SK-N-SH (cell line): ENCODE measurements around the gene BNIP5. TPM values are rescaled to one million over a fixed set of nuclear protein-coding genes. Genes with fewer than 3 reads are reported as not detected.

ENCODE experiments used
- CTCF ChIA-PET: fragments of 300-600, 350-600 bp; formaldehyde crosslinking; extraction: SDS; loops from one replicate; lab custom pipeline; 2021; lab: Yijun Ruan, JAX
- POLR2A ChIA-PET: fragments of 350-600 bp; sonication (Branson Sonifier 250); formaldehyde crosslinking; extraction: SDS; loops from one replicate; lab custom pipeline; 2020; ENCODE audit warnings: antibody characterized with exemption, inconsistent platforms; lab: Yijun Ruan, JAX
- DNase-seq: peaks from one replicate; pipeline ENCODE4 v3.0.0; 2012
- H2AFZ ChIP-seq: fragments of 200-600 bp; sonication (generic); 2 replicates; pipeline ENCODE4 v1.8.1; 2016; ENCODE audit warnings: antibody characterized with exemption, mild to moderate bottlenecking, low read depth
- H3F3A ChIP-seq: fragments of 200-600 bp; sonication (generic); replicated peaks from 2 replicates; pipeline ENCODE3; 2016; ENCODE audit warnings: antibody characterized with exemption, mild to moderate bottlenecking; ENCODE audit not compliant: insufficient read depth
- H3K27ac ChIP-seq, 2 experiments: fragments of 200-500 bp in 1 of 2; fragments of 200-600 bp in 1 of 2; sonication (Bioruptor generic) in 1 of 2; sonication (generic), shearing (Covaris generic) in 1 of 2; 2 replicates each; pipeline versions ENCODE4 v1.5.1 to v1.6.1; 2014 to 2016; ENCODE audit warnings: low read depth in 2 of 2, inconsistent platforms in 1 of 2, low read length in 1 of 2, mild to moderate bottlenecking in 1 of 2, mixed read lengths in 1 of 2
- H3K27me3 ChIP-seq: fragments of 200-600 bp; sonication (generic), shearing (Covaris generic); 2 replicates; pipeline ENCODE4 v1.6.1; 2016; ENCODE audit warnings: mixed run types; ENCODE audit not compliant: insufficient read depth
- H3K36me3 ChIP-seq, 2 experiments: fragments of 200-500 bp in 1 of 2; fragments of 200-600 bp in 1 of 2; sonication (Bioruptor generic) in 1 of 2; sonication (generic) in 1 of 2; replicated peaks in 1 of 2; 2 replicates each; pipeline versions ENCODE3 to v1.5.1; 2014 to 2016; ENCODE audit warnings: low read length in 1 of 2, mild to moderate bottlenecking in 1 of 2; ENCODE audit not compliant: insufficient read depth in 2 of 2, control insufficient read depth in 1 of 2
- H3K4me1 ChIP-seq, 2 experiments: fragments of 200-500 bp in 1 of 2; fragments of 200-600 bp in 1 of 2; sonication (Bioruptor generic) in 1 of 2; sonication (generic), shearing (Covaris generic) in 1 of 2; 2 replicates each; pipeline versions ENCODE4 v1.5.1 to v1.6.1; 2014 to 2016; ENCODE audit warnings: low read depth in 1 of 2, low read length in 1 of 2, mixed run types in 1 of 2; ENCODE audit not compliant: insufficient read depth in 2 of 2, control insufficient read depth in 1 of 2
- H3K4me2 ChIP-seq: fragments of 200-600 bp; sonication (generic), shearing (Covaris generic); 2 replicates; pipeline ENCODE4 v1.6.1; 2017; ENCODE audit warnings: mixed run types
- H3K4me3 ChIP-seq, 2 experiments: fragments of 200-500 bp in 1 of 2; fragments of 200-600 bp in 1 of 2; sonication (Bioruptor generic) in 1 of 2; sonication (generic), shearing (Covaris generic) in 1 of 2; 2 replicates each; pipeline versions ENCODE4 v1.5.1 to v1.8.1; 2014 to 2016; ENCODE audit warnings: low read depth in 2 of 2, inconsistent platforms in 1 of 2, low read length in 1 of 2, mild to moderate bottlenecking in 1 of 2, mixed read lengths in 1 of 2, moderate library complexity in 1 of 2
- H3K79me2 ChIP-seq: fragments of 200-600 bp; sonication (generic); 2 replicates; pipeline ENCODE4 v1.8.1; 2017; ENCODE audit warnings: mild to moderate bottlenecking; ENCODE audit not compliant: insufficient read depth
- H3K9ac ChIP-seq: fragments of 200-600 bp; sonication (generic); 2 replicates; pipeline ENCODE4 v1.6.1; 2017; ENCODE audit warnings: mixed run types
- H3K9me2 ChIP-seq: fragments of 200-600 bp; sonication (generic); 2 replicates; pipeline ENCODE4 v1.6.1; 2017; ENCODE audit warnings: mixed run types
- H3K9me3 ChIP-seq: fragments of 200-600 bp; sonication (generic); 2 replicates; pipeline ENCODE4 v1.6.1; 2017; ENCODE audit warnings: mixed run types, mild to moderate bottlenecking, moderate library complexity
- H4K20me1 ChIP-seq: fragments of 200-600 bp; sonication (generic); 2 replicates; pipeline ENCODE4 v1.6.1; 2017; ENCODE audit warnings: mild to moderate bottlenecking, mixed run types; ENCODE audit not compliant: insufficient read depth
- EZH2phosphoT487 ChIP-seq: fragments of 200-600 bp; sonication (generic); IDR thresholded peaks from 2 replicates; pipeline ENCODE4 v1.6.1; 2017; ENCODE audit warnings: low read depth, mixed run types, mild to moderate bottlenecking, antibody characterized with exemption, moderate library complexity, borderline replicate concordance
- FOSL2 ChIP-seq: IDR thresholded peaks from 2 replicates; pipeline ENCODE4 v1.4.0; 2012; ENCODE audit warnings: low read depth, mild to moderate bottlenecking, moderate library complexity, borderline replicate concordance
- FOXJ3 ChIP-seq: sonication (generic); formaldehyde crosslinking; IDR thresholded peaks from 2 replicates; pipeline ENCODE4 v1.5.1; 2020; ENCODE audit warnings: mild to moderate bottlenecking, missing genetic modification reagents
- GATA2 ChIP-seq: sonication (generic); formaldehyde crosslinking; IDR thresholded peaks from 2 replicates; pipeline ENCODE4 v1.5.0; 2020; ENCODE audit warnings: mild to moderate bottlenecking, missing genetic modification reagents
- IRF3 ChIP-seq: fragments of 150-350 bp; IDR thresholded peaks from 2 replicates; pipeline ENCODE4 v1.6.1; 2016; ENCODE audit warnings: mild to moderate bottlenecking, low read depth, low read length
- JUND ChIP-seq: IDR thresholded peaks from 2 replicates; pipeline ENCODE4 v1.4.0; 2012
- MEF2A ChIP-seq: IDR thresholded peaks from 2 replicates; pipeline ENCODE4 v1.4.0; 2012; ENCODE audit warnings: low read depth, borderline replicate concordance
- MXI1 ChIP-seq: IDR thresholded peaks from 2 replicates; pipeline ENCODE4 v1.6.1; 2012; ENCODE audit warnings: mild to moderate bottlenecking, low read depth, low read length, improper control_type of control experiment
- NFIC ChIP-seq: IDR thresholded peaks from 2 replicates; pipeline ENCODE4 v1.4.0; 2012; ENCODE audit warnings: borderline replicate concordance
- NRF1 ChIP-seq: IDR thresholded peaks from 2 replicates; pipeline ENCODE4 v1.6.1; 2012; ENCODE audit warnings: low read depth, mild to moderate bottlenecking, low read length
- PBX3 ChIP-seq: IDR thresholded peaks from 2 replicates; pipeline ENCODE4; 2012
- POLR2AphosphoS5 ChIP-seq: IDR thresholded peaks from 2 replicates; pipeline ENCODE4 v1.6.1; 2012; ENCODE audit warnings: low read depth, low read length
- RAD21 ChIP-seq: IDR thresholded peaks from 2 replicates; pipeline ENCODE4 v1.6.1; 2012; ENCODE audit warnings: mild to moderate bottlenecking, low read length
- RCOR1 ChIP-seq: fragments of 150-350 bp; IDR thresholded peaks from 2 replicates; pipeline ENCODE4 v1.6.1; 2017; ENCODE audit warnings: antibody characterized with exemption, low read length
- REST ChIP-seq: IDR thresholded peaks from 2 replicates; pipeline ENCODE4 v1.6.1; 2012; ENCODE audit warnings: mild to moderate bottlenecking, low read depth, low read length, moderate library complexity
- RFX5 ChIP-seq: IDR thresholded peaks from 2 replicates; pipeline ENCODE4 v1.6.1; 2012; ENCODE audit warnings: mild to moderate bottlenecking, improper control_type of control experiment, low read length
- SIN3A ChIP-seq: IDR thresholded peaks from 2 replicates; pipeline ENCODE4 v1.6.1; 2012; ENCODE audit warnings: low read depth, mild to moderate bottlenecking, low read length, moderate library complexity, borderline replicate concordance
- TAF1 ChIP-seq: IDR thresholded peaks from 2 replicates; pipeline ENCODE4 v1.6.1; 2012; ENCODE audit warnings: low read depth, mild to moderate bottlenecking, low read length, moderate library complexity, borderline replicate concordance
- TCF12 ChIP-seq: IDR thresholded peaks from 2 replicates; pipeline ENCODE4 v1.4.0; 2012
- WGBS: methylation state at CpG from one replicate; pipeline ENCODE4 v1.1.6; 2017; ENCODE audit warnings: low lambda C conversion rate; 5-methylcytosine and 5-hydroxymethylcytosine counted together
- polyA plus RNA-seq, 3 experiments: library from polyadenylated mRNA; depleted of rRNA; stranded (reverse); fragments of >200 nt; gene quantifications; 2 replicates each; pipeline ENCODE4 v1.2.3, GENCODE V29; 2012
- TF ChIP-seq, protein P1 (sequence below): IDR thresholded peaks from 2 replicates; pipeline ENCODE4 v1.4.0; 2012; ENCODE audit warnings: low read depth, borderline replicate concordance

The BNIP5 gene
- polyA plus RNA-seq, 1 of the 3 experiments (the other 2 are of a cell fraction) = not detected

GRCh38 chr6:36280467-36280866, 56.2 kb downstream of the BNIP5 start:
- Histone ChIP-seq H3K9me3 (no peaks in the 10 kb centered on the region), H3K27me3 (peaks cover 42% of the 10 kb centered on the region), H3K4me1 (peaks cover 0 to 6% of the 10 kb centered on the region in 2 experiments; a peak in 1 of 4 replicates), H3K27ac (no peak overlapping the region), H3K4me2 (no peak overlapping the region), H4K20me1 (no peaks in the 10 kb centered on the region), H3K9ac (no peak overlapping the region), H2AFZ (no peak overlapping the region), H3K36me3 (no peaks in the 10 kb centered on the region), H3F3A (no peaks in the 10 kb centered on the region), H3K79me2 (no peaks in the 10 kb centered on the region), H3K9me2 (no peaks in the 10 kb centered on the region), H3K4me3 (no peak overlapping the region)
- CTCF ChIA-PET = interaction anchor here (0.8 to 2.3 kb wide), 6 partner anchors 9 to 60 kb away, joined by 3 to 11 read pairs (median 4); no protein-coding TSS in a partner anchor
- POLR2A ChIA-PET = interaction anchor here (0.8 kb wide), 1 partner anchor 16 kb away, joined by 3 read pairs; no protein-coding TSS in a partner anchor
- WGBS = 25% methylated on average over 3 of the region's 3 CpGs
- TF ChIP-seq PBX3 (no peak), NFIC (no peak), SIN3A (no peak), RFX5 (no peak), NRF1 (no peak), TCF12 (no peak), TAF1 (no peak), FOSL2 (no peak), RCOR1 (no peak), MXI1 (no peak), RAD21 (no peak)
- TF ChIP-seq, protein P1, sequence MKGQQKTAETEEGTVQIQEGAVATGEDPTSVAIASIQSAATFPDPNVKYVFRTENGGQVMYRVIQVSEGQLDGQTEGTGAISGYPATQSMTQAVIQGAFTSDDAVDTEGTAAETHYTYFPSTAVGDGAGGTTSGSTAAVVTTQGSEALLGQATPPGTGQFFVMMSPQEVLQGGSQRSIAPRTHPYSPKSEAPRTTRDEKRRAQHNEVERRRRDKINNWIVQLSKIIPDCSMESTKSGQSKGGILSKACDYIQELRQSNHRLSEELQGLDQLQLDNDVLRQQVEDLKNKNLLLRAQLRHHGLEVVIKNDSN = no peak
- DNase-seq = no peak

GRCh38 chr6:36277946-36278470, 58.7 kb downstream of the BNIP5 start:
- DNase-seq = no peak
- H3F3A ChIP-seq = no peaks in the 10 kb centered on the region
- H3K27ac ChIP-seq = no peak overlapping the region
- H3K4me1 ChIP-seq = no peaks in the 10 kb centered on the region
- 54% methylated on average over 2 of the region's 2 CpGs for WGBS
- no peaks in the 10 kb centered on the region for H3K79me2 ChIP-seq
- H3K9me3 ChIP-seq = no peaks in the 10 kb centered on the region
- no peak overlapping the region for H2AFZ ChIP-seq
- peaks cover 25% of the 10 kb centered on the region for H3K27me3 ChIP-seq
- H3K36me3 ChIP-seq = no peaks in the 10 kb centered on the region
- H3K4me3 ChIP-seq = no peak overlapping the region
- no peak overlapping the region for H3K4me2 ChIP-seq
- no peaks in the 10 kb centered on the region for H3K9me2 ChIP-seq
- H3K9ac ChIP-seq = no peak overlapping the region
- POLR2A ChIA-PET = no interaction called here
- CTCF ChIA-PET = no interaction called here
- H4K20me1 ChIP-seq = no peaks in the 10 kb centered on the region
- TF ChIP-seq IRF3 (no peak), POLR2AphosphoS5 (no peak), RAD21 (no peak), GATA2 (CRISPR knock-in tag) (no peak), MEF2A (no peak), MXI1 (no peak), FOXJ3 (CRISPR knock-in tag) (no peak), SIN3A (no peak), JUND (no peak), RFX5 (no peak), REST (no peak), EZH2phosphoT487 (no peak)
- TF ChIP-seq, protein P1 = no peak
